Keratinocyte (primary cell): Measurements from ENCODE around the gene LRBA. TPM values are rescaled to one million over a fixed set of nuclear protein-coding genes. Genes with fewer than 3 reads are reported as not detected.

Experiments used
- DNase-seq: peaks from one replicate; pipeline ENCODE4 v3.0.0-alpha.2; 2011; ENCODE audit warnings: low read depth, missing footprints, low spot score
- FAIRE-seq: peaks from 2 replicates; lab custom pipeline; 2011; peaks lifted over from hg19 to GRCh38; lab: Jason Lieb, UNC
- H2AFZ ChIP-seq: 2 replicates; pipeline ENCODE4 v1.6.0; 2012; ENCODE audit warnings: low read length, control low read depth, inconsistent platforms; ENCODE audit not compliant: control insufficient read depth
- H3K27ac ChIP-seq: 2 replicates; pipeline ENCODE4 v1.5.1; 2011; ENCODE audit warnings: low read length; ENCODE audit not compliant: control insufficient read depth, insufficient read depth
- H3K27me3 ChIP-seq: 3 replicates; pipeline ENCODE4 v1.6.0; 2011; ENCODE audit warnings: low read length; ENCODE audit not compliant: control insufficient read depth, insufficient read depth; ENCODE audit errors: extremely low read depth
- H3K36me3 ChIP-seq, 2 experiments: 2 replicates in 1 of 2; 3 replicates in 1 of 2; pipeline ENCODE4 v1.5.1; 2011; ENCODE audit warnings: low read length in 2 of 2, mild to moderate bottlenecking in 1 of 2; ENCODE audit not compliant: control insufficient read depth in 2 of 2, insufficient read depth in 2 of 2; ENCODE audit errors: extremely low read depth in 1 of 2
- H3K4me1 ChIP-seq: 3 replicates; pipeline ENCODE4 v1.5.1; 2011; ENCODE audit warnings: low read length; ENCODE audit not compliant: control insufficient read depth, insufficient read depth; ENCODE audit errors: extremely low read depth
- H3K4me2 ChIP-seq: 3 replicates; pipeline ENCODE4 v1.6.0; 2011; ENCODE audit warnings: low read depth, low read length; ENCODE audit not compliant: control insufficient read depth, insufficient read depth; ENCODE audit errors: extremely low read depth
- H3K4me3 ChIP-seq, 3 experiments: fragments of 200-600 bp in 1 of 3; sonication (generic) in 1 of 3; 2 replicates in 2 of 3; 3 replicates in 1 of 3; pipeline ENCODE4 v1.5.1; 2011 to 2016; ENCODE audit warnings: low read length in 3 of 3, mild to moderate bottlenecking in 3 of 3, control low read depth in 2 of 3, inconsistent platforms in 1 of 3, low read depth in 1 of 3, mixed read lengths in 1 of 3, mixed run types in 1 of 3, moderate library complexity in 1 of 3; ENCODE audit not compliant: control insufficient read depth in 2 of 3, insufficient read depth in 2 of 3; ENCODE audit errors: extremely low read depth in 1 of 3
- H3K79me2 ChIP-seq: 2 replicates; pipeline ENCODE4 v1.6.0; 2012; ENCODE audit warnings: low read length; ENCODE audit not compliant: control insufficient read depth, insufficient read depth
- H3K9ac ChIP-seq: 3 replicates; pipeline ENCODE4 v1.6.0; 2011; ENCODE audit warnings: low read length; ENCODE audit not compliant: control insufficient read depth, insufficient read depth; ENCODE audit errors: extremely low read depth
- H3K9me1 ChIP-seq: 3 replicates; pipeline ENCODE4 v1.6.0; 2011; ENCODE audit warnings: low read length; ENCODE audit not compliant: control insufficient read depth, insufficient read depth; ENCODE audit errors: extremely low read depth
- H3K9me3 ChIP-seq: 2 replicates; pipeline ENCODE4 v1.5.1; 2012; ENCODE audit warnings: low read depth, low read length; ENCODE audit not compliant: control insufficient read depth
- H4K20me1 ChIP-seq: 3 replicates; pipeline ENCODE4 v1.6.0; 2011; ENCODE audit warnings: low read length; ENCODE audit not compliant: control insufficient read depth, insufficient read depth; ENCODE audit errors: extremely low read depth
- EZH2 ChIP-seq: IDR thresholded peaks from one replicate; pipeline ENCODE4 v1.6.1; 2012; ENCODE audit warnings: inconsistent platforms, mild to moderate bottlenecking, low read length, moderate library complexity
- dilution Hi-C: fragments of 300-500 bp; cut with MboI; formaldehyde crosslinking; loops from one replicate; pipeline ENCODE4 v1.7.0; 2020; ENCODE audit warnings: low sequenced_read_pairs; ENCODE audit not compliant: extremely low pct_ligation_motif_present
- polyA plus RNA-seq, 5 experiments: library from polyadenylated mRNA; depleted of rRNA in 3 of 5; stranded (reverse) in 3 of 5; stranded (forward) in 1 of 5; unstranded in 1 of 5; fragments of >200 nt; gene quantifications; 1 replicate in 1 of 5; 2 replicates in 3 of 5; 3 replicates in 1 of 5; pipeline versions ENCODE4 v1.2.1 to v1.2.3, GENCODE V29; 2011 to 2012; ENCODE audit warnings: missing spikeins in 2 of 5, low read depth in 1 of 5, low replicate concordance in 1 of 5
- TF ChIP-seq, protein P1 (sequence below), 3 experiments: IDR thresholded peaks in 1 of 3; conservative IDR thresholded peaks in 1 of 3; optimal IDR thresholded peaks in 1 of 3; 2 replicates in 2 of 3; 3 replicates in 1 of 3; pipeline versions ENCODE3 to v1.5.1; 2011; ENCODE audit warnings: low read length in 3 of 3, mild to moderate bottlenecking in 3 of 3, moderate library complexity in 2 of 3, control low read depth in 1 of 3, inconsistent platforms in 1 of 3; ENCODE audit not compliant: insufficient read depth in 2 of 3; ENCODE audit errors: extremely low read depth in 1 of 3

LRBA gene
- polyA plus RNA-seq, 1 donor (not counting 4 experiments of a cell fraction or from before 2014, with no cell fraction given) = 35.6 TPM

DNA sequence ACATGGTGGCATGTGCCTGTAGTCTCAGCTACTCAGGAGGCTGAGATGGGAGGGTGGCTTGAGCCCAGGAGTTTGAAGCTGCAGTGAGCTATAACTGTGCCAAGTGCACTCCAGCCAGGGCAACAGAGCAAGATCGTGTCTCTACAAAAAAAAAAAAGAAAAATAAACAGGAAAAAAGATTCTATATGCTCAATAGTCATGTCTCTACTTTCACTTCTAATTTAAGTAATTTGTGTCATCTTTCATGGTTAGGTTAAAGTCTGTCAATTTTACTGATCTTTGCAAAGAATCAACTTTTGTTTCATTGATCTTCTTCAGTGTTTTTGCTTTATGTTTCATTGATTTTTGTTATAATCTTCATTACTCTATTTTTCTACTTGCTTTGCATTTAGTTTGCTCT is 539.3 kb downstream of the LRBA start:
- H4K20me1 ChIP-seq = no peaks in the 10 kb centered on the region
- no peak overlapping the region for H3K27ac ChIP-seq
- no peak for FAIRE-seq

DNA sequence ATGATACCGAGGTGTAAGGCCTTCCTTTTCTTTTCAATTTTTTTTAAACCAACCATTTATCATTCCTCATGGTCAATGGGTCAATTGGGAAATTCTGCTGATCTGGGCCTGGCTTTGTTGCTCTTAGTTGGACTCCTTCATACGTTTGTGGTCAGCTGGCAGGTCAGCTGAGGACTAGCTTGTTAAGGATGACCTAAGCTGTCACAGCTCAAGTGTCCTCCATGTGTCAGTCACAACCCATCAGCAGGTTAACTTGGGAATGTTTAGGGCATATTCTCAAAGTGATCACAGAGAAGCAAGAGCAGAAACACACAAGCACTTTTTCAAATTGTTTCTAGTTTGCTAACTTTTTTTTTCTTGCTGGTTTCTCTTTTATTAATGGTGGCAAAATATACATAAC is 550.6 kb downstream of the LRBA start:
- FAIRE-seq (no peak), DNase-seq (no peak)
- no peaks in the 10 kb centered on the region for H3K9me3 ChIP-seq
- no peak overlapping the region for H2AFZ ChIP-seq
- H3K4me1 ChIP-seq = no peaks in the 10 kb centered on the region
- H3K9me1 ChIP-seq = no peaks in the 10 kb centered on the region
- H3K9ac ChIP-seq = no peak overlapping the region
- no peaks in the 10 kb centered on the region for H3K79me2 ChIP-seq
- H3K27ac ChIP-seq = no peak overlapping the region
- H3K36me3 ChIP-seq = no peaks in the 10 kb centered on the region
- TF ChIP-seq EZH2 = no peak
- no peaks in the 10 kb centered on the region for H3K27me3 ChIP-seq
- no peak overlapping the region for H3K4me2 ChIP-seq
- no peaks in the 10 kb centered on the region for H4K20me1 ChIP-seq
- no peak overlapping the region for H3K4me3 ChIP-seq
- dilution Hi-C loops = no loop called here

More for the DNA sequence above, 539.3 kb downstream of the LRBA start:
- no peaks in the 10 kb centered on the region for H3K79me2 ChIP-seq
- H3K4me2 ChIP-seq = no peak overlapping the region
- H3K27me3 ChIP-seq = no peaks in the 10 kb centered on the region
- no peaks in the 10 kb centered on the region for H3K36me3 ChIP-seq
- H3K9me1 ChIP-seq = no peaks in the 10 kb centered on the region
- TF ChIP-seq EZH2 = no peak
- TF ChIP-seq, protein P1, sequence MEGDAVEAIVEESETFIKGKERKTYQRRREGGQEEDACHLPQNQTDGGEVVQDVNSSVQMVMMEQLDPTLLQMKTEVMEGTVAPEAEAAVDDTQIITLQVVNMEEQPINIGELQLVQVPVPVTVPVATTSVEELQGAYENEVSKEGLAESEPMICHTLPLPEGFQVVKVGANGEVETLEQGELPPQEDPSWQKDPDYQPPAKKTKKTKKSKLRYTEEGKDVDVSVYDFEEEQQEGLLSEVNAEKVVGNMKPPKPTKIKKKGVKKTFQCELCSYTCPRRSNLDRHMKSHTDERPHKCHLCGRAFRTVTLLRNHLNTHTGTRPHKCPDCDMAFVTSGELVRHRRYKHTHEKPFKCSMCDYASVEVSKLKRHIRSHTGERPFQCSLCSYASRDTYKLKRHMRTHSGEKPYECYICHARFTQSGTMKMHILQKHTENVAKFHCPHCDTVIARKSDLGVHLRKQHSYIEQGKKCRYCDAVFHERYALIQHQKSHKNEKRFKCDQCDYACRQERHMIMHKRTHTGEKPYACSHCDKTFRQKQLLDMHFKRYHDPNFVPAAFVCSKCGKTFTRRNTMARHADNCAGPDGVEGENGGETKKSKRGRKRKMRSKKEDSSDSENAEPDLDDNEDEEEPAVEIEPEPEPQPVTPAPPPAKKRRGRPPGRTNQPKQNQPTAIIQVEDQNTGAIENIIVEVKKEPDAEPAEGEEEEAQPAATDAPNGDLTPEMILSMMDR (optimal IDR thresholded peaks at IDR 0.05 in 1 of 3, IDR thresholded peaks at IDR 0.05 in 1 of 3, conservative IDR thresholded peaks at IDR 0.05 in 1 of 3; ENCODE audit: extremely low read depth in 1 of 3, insufficient read depth in 2 of 3, low read length in 3 of 3) = no peak
- dilution Hi-C loops = no loop called here
- no peak overlapping the region for H3K4me3 ChIP-seq
- H2AFZ ChIP-seq = no peak overlapping the region
- DNase-seq = no peak
- H3K9ac ChIP-seq = no peak overlapping the region
- no peaks in the 10 kb centered on the region for H3K9me3 ChIP-seq
- H3K4me1 ChIP-seq = peaks cover 7% of the 10 kb centered on the region

DNA sequence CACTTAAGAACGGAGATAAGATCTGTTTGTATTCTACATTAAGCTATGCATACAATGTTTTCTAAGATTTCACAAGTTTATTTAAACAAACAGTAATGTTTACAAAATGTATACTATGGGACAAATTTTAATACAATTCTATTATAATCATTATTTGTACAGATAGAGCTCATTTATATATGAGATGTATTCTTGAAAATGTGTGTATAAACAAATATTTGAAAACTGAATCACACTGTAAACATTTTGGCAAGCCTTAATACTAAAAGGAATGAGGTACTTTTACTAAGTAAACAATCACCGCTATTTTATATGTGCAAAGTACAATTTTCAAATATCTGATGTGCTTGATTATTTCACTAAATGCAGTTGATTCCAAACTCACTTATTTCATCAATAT is 552.3 kb downstream of the LRBA start:
- FAIRE-seq (no peak), DNase-seq (no peak)
- no peak overlapping the region for H3K4me3 ChIP-seq
- TF ChIP-seq EZH2 = no peak
- TF ChIP-seq, protein P1 (optimal IDR thresholded peaks at IDR 0.05 in 1 of 3, IDR thresholded peaks at IDR 0.05 in 1 of 3, conservative IDR thresholded peaks at IDR 0.05 in 1 of 3; ENCODE audit: extremely low read depth in 1 of 3, insufficient read depth in 2 of 3, low read length in 3 of 3) = no peak
- no peaks in the 10 kb centered on the region for H3K9me3 ChIP-seq
- no peak overlapping the region for H3K9ac ChIP-seq
- no peaks in the 10 kb centered on the region for H3K27me3 ChIP-seq
- no peaks in the 10 kb centered on the region for H3K36me3 ChIP-seq
- H3K4me1 ChIP-seq = no peaks in the 10 kb centered on the region
- no peaks in the 10 kb centered on the region for H3K79me2 ChIP-seq
- no peak overlapping the region for H3K27ac ChIP-seq
- dilution Hi-C loops = no loop called here
- no peak overlapping the region for H3K4me2 ChIP-seq
- no peaks in the 10 kb centered on the region for H3K9me1 ChIP-seq
- no peak overlapping the region for H2AFZ ChIP-seq
- H4K20me1 ChIP-seq = no peaks in the 10 kb centered on the region
